Natural killer cell (primary cell): Measurements from ENCODE around the gene PLCH1. TPM values are rescaled to one million over a fixed set of nuclear protein-coding genes. Genes with fewer than 3 reads are reported as not detected.
A peak's percentile ranks its signal among the peaks of the same experiment; 100 is the strongest.

Experiments used
- ATAC-seq, 3 donors: fragments of 150-1000 bp in 2 of 3; fragments of 200-7000 bp in 1 of 3; cut with Tn5 transposase; 1 replicate in 1 of 3; 2 replicates in 2 of 3; pipeline ENCODE4 v1.10.0; 2021; ENCODE audit warnings: mild to moderate bottlenecking in 2 of 3, moderate library complexity in 2 of 3
- DNase-seq, 2 donors: peaks; one replicate each; pipeline versions ENCODE4 v3.0.0 to v3.0.0-alpha.2; 2013 to 2021; ENCODE audit warnings: mixed read lengths in 1 of 2
- H3K27ac ChIP-seq: one replicate; pipeline ENCODE4 v1.5.1; 2013; ENCODE audit warnings: mild to moderate bottlenecking, low read length
- H3K27me3 ChIP-seq: one replicate; pipeline ENCODE4 v1.6.1; 2013; ENCODE audit warnings: low read length; ENCODE audit not compliant: control insufficient read depth, insufficient read depth
- H3K36me3 ChIP-seq: one replicate; pipeline ENCODE4 v1.6.1; 2013; ENCODE audit warnings: low read length; ENCODE audit not compliant: control insufficient read depth, insufficient read depth
- H3K4me1 ChIP-seq: one replicate; pipeline ENCODE4 v1.6.1; 2013; ENCODE audit warnings: low read length; ENCODE audit not compliant: control insufficient read depth, insufficient read depth
- H3K4me3 ChIP-seq: one replicate; pipeline ENCODE4 v1.5.1; 2013; ENCODE audit warnings: low read length
- H3K9me3 ChIP-seq: one replicate; pipeline ENCODE4 v1.6.1; 2013; ENCODE audit warnings: low read length; ENCODE audit not compliant: control insufficient read depth, insufficient read depth
- H3K27ac Mint-ChIP-seq, 2 donors: one replicate each; pipeline ENCODE4 v1.8.0; 2022; ENCODE audit warnings: mild to moderate bottlenecking in 2 of 2, mixed read lengths in 2 of 2, moderate library complexity in 1 of 2
- H3K27me3 Mint-ChIP-seq, 2 donors: one replicate each; pipeline ENCODE4 v1.8.0; 2022; ENCODE audit warnings: low read depth in 2 of 2, mixed read lengths in 2 of 2
- H3K36me3 Mint-ChIP-seq: one replicate; pipeline ENCODE4 v1.8.0; 2022; ENCODE audit warnings: mixed read lengths
- H3K4me1 Mint-ChIP-seq, 2 donors: one replicate each; pipeline ENCODE4 v1.8.0; 2022; ENCODE audit warnings: mixed read lengths in 2 of 2
- H3K4me3 Mint-ChIP-seq: one replicate; pipeline ENCODE4 v1.8.0; 2022; ENCODE audit warnings: mild to moderate bottlenecking, moderate library complexity, mixed read lengths
- H3K9me3 Mint-ChIP-seq, 2 donors: one replicate each; pipeline ENCODE4 v1.8.0; 2022; ENCODE audit warnings: mixed read lengths in 2 of 2
- WGBS: methylation state at CpG from one replicate; pipeline ENCODE4 v1.1.7; 2013; ENCODE audit warnings: missing lambda C conversion rate; ENCODE audit not compliant: insufficient coverage; 5-methylcytosine and 5-hydroxymethylcytosine counted together
- intact Hi-C: fragments of 100-400 bp; cut with micrococcal nuclease; formaldehyde crosslinking; loops from one replicate; pipeline ENCODE4 v1.14.2; 2022
- total RNA-seq, 4 donors: library from RNA; stranded (reverse); fragments of 120-200 nt in 1 of 4; gene quantifications; one replicate each; pipeline versions ENCODE4 v1.2.3 to v1.2.4, GENCODE V29; 2013 to 2022
- TF ChIP-seq, protein P1 (sequence below): fragments of 200-600 bp; IDR thresholded peaks from one replicate; pipeline ENCODE4 v1.8.0; 2022; ENCODE audit warnings: antibody characterized with exemption

The PLCH1 gene
- total RNA-seq, 3 donors from 2014 or later (not counting 1 experiment from before 2014, with no cell fraction given): 0.05 to 0.26 (median 0.08) TPM

DNA sequence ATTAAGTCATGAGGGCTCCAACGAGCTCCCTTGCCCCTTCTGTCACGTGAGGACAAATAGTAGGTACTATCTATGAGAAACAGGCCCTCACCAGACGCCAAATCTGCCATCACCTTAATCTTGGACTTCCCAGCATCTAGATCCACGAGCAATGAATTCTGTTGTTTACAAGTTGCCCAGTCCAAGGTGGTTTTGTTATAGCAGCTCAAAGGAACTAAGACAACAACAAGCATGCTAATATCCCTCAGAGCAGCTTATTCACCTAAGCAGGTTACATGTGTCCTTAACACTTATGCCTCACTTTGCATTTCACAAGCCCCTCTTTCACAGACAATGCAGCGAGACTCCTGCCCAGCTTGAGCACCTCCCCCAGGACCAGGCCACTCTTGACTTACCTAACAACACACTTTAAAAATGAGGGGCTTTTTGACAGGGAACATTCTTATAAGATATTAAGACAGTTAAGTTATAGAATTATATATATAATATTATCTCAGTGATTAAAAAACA, 219.5 kb downstream of the PLCH1 start:
- no peaks in the 10 kb centered on the region for H3K36me3 ChIP-seq
- 88% methylated on average over 5 of the region's 5 CpGs for WGBS
- no peak overlapping the region for H3K4me3 Mint-ChIP-seq
- no peaks in the 10 kb centered on the region for H3K36me3 Mint-ChIP-seq
- no peaks in the 10 kb centered on the region for H3K4me1 ChIP-seq
- H3K27me3 ChIP-seq: no peaks in the 10 kb centered on the region
- no peak overlapping the region for H3K4me3 ChIP-seq
- no peaks in the 10 kb centered on the region for H3K27me3 Mint-ChIP-seq
- H3K27ac Mint-ChIP-seq: no peak overlapping the region
- no peaks in the 10 kb centered on the region for H3K4me1 Mint-ChIP-seq
- DNase-seq (no peak), ATAC-seq (no peak)
- TF ChIP-seq, protein P1, sequence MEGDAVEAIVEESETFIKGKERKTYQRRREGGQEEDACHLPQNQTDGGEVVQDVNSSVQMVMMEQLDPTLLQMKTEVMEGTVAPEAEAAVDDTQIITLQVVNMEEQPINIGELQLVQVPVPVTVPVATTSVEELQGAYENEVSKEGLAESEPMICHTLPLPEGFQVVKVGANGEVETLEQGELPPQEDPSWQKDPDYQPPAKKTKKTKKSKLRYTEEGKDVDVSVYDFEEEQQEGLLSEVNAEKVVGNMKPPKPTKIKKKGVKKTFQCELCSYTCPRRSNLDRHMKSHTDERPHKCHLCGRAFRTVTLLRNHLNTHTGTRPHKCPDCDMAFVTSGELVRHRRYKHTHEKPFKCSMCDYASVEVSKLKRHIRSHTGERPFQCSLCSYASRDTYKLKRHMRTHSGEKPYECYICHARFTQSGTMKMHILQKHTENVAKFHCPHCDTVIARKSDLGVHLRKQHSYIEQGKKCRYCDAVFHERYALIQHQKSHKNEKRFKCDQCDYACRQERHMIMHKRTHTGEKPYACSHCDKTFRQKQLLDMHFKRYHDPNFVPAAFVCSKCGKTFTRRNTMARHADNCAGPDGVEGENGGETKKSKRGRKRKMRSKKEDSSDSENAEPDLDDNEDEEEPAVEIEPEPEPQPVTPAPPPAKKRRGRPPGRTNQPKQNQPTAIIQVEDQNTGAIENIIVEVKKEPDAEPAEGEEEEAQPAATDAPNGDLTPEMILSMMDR: no peak
- no peaks in the 10 kb centered on the region for H3K9me3 ChIP-seq
- no peak overlapping the region for H3K27ac ChIP-seq
- intact Hi-C loops: no loop called here
- H3K9me3 Mint-ChIP-seq: no peaks in the 10 kb centered on the region

DNA sequence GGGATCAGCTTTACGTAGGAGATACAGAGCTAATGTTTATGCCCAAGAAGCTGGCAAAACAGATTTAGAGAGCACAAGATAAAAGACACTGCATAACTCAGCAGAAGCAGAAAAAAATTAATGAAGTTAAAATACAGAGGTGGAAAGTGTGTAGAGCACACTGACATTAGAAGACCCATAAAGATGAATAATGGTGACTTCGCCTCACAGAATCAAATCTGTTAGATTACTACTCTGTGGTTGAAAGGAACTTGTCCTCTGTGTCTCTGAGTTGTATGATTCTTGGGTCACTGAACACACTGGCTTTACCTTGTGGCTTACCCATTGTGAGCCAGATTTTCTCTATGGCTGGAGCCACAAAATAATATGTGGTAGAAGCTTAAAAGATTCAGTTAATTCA, 224.4 kb downstream of the PLCH1 start:
- no peak overlapping the region for H3K4me3 Mint-ChIP-seq
- intact Hi-C loops: no loop called here
- Histone ChIP-seq H3K4me3 (no peak overlapping the region), H3K27me3 (no peaks in the 10 kb centered on the region), H3K9me3 (no peaks in the 10 kb centered on the region), H3K27ac (no peak overlapping the region), H3K36me3 (no peaks in the 10 kb centered on the region), H3K4me1 (no peaks in the 10 kb centered on the region)
- ATAC-seq (no peak), DNase-seq (no peak)
- 90% methylated on average over 2 of the region's 2 CpGs for WGBS
- peaks cover 0 to 2% of the 10 kb centered on the region in 2 donors for H3K9me3 Mint-ChIP-seq
- H3K4me1 Mint-ChIP-seq: no peaks in the 10 kb centered on the region
- TF ChIP-seq, protein P1: no peak
- no peak overlapping the region for H3K27ac Mint-ChIP-seq
- H3K36me3 Mint-ChIP-seq: no peaks in the 10 kb centered on the region
- no peaks in the 10 kb centered on the region for H3K27me3 Mint-ChIP-seq

GRCh38 chr3:155519078-155519477, 225.8 kb downstream of the PLCH1 start:
- 42% methylated on average over 3 of the region's 3 CpGs for WGBS
- Histone ChIP-seq H3K27me3 (no peaks in the 10 kb centered on the region), H3K27ac (no peak overlapping the region), H3K9me3 (no peaks in the 10 kb centered on the region), H3K4me1 (no peaks in the 10 kb centered on the region), H3K36me3 (no peaks in the 10 kb centered on the region), H3K4me3 (no peak overlapping the region)
- intact Hi-C loops: no loop called here
- Mint-ChIP-seq H3K36me3 (no peaks in the 10 kb centered on the region), H3K27me3 (no peaks in the 10 kb centered on the region), H3K9me3 (peaks cover 0 to 2% of the 10 kb centered on the region in 2 donors), H3K4me1 (no peaks in the 10 kb centered on the region), H3K4me3 (no peak overlapping the region), H3K27ac (no peak overlapping the region)
- TF ChIP-seq, protein P1: no peak
- DNase-seq: no peak
- no peak for ATAC-seq

- no CpG with 5 or more reads among the region's 1 CpG for WGBS
- H3K36me3 ChIP-seq: no peaks in the 10 kb centered on the region
- TF ChIP-seq, protein P1: no peak
- H3K27ac Mint-ChIP-seq: no peak overlapping the region
- no peak overlapping the region for H3K27ac ChIP-seq
- no peaks in the 10 kb centered on the region for H3K4me1 ChIP-seq
- H3K9me3 Mint-ChIP-seq: peaks cover 0 to 4% of the 10 kb centered on the region in 2 donors
- ATAC-seq: peak in 1 of 3 donors; percentile 30
- no peaks in the 10 kb centered on the region for H3K27me3 Mint-ChIP-seq
- intact Hi-C loops: no loop called here
- H3K4me3 ChIP-seq: no peak overlapping the region
- no peaks in the 10 kb centered on the region for H3K27me3 ChIP-seq
- DNase-seq: no peak
- no peaks in the 10 kb centered on the region for H3K4me1 Mint-ChIP-seq
- no peak overlapping the region for H3K4me3 Mint-ChIP-seq
- no peaks in the 10 kb centered on the region for H3K9me3 ChIP-seq
- H3K36me3 Mint-ChIP-seq: no peaks in the 10 kb centered on the region
These were observed 227.0 kb downstream of the PLCH1 start for GRCh38 chr3:155517903-155518302.
